B cell (primary cell): ENCODE measurements around the gene RND1.

Experiments
- CTCF ChIP-seq: fragments of 200-600 bp; IDR thresholded peaks from one replicate; pipeline ENCODE4 v1.8.0; 2022; ENCODE audit warnings: antibody characterized with exemption, mild to moderate bottlenecking
- EZH2 ChIP-seq: IDR thresholded peaks from 2 replicates; pipeline ENCODE4 v1.6.1; 2012; ENCODE audit warnings: borderline replicate concordance, low read depth, mild to moderate bottlenecking, moderate library complexity, low read length; ENCODE audit not compliant: insufficient read depth, poor library complexity, severe bottlenecking

GRCh38 chr12:48824905-48825304, 40.8 kb downstream of the RND1 start:
- TF ChIP-seq CTCF (no peak), EZH2 (no peak)
